Choroid plexus epithelial cell (primary cell): Measurements from ENCODE around the gene DNAJC1.
"Not testable (repeated sequence)": the region's sequence is repeated elsewhere in the genome, so short reads cannot be mapped to it uniquely, and the experiment has no call there.

Experiments
- DNase-seq: peaks from one replicate; pipeline ENCODE4 v3.0.0-alpha.2; 2010; ENCODE audit warnings: low read depth
- H3K4me3 ChIP-seq: 2 replicates; pipeline ENCODE4 v1.5.1; 2011; ENCODE audit warnings: low read depth, mild to moderate bottlenecking, control low read depth, low read length, moderate library complexity
- CTCF ChIP-seq: conservative IDR thresholded peaks from 2 replicates; pipeline ENCODE4 v1.5.1; 2011; ENCODE audit warnings: low read depth, mild to moderate bottlenecking, control low read depth, inconsistent platforms, low read length, moderate library complexity

The DNAJC1 gene

GRCh38 chr10:22022257-22023032 lies 18.9 kb upstream of the DNAJC1 start:
- no peak overlapping the region for H3K4me3 ChIP-seq
- DNase-seq = no peak
- TF ChIP-seq CTCF = no peak

GRCh38 chr10:22021144-22021543 lies 17.6 kb upstream of the DNAJC1 start:
- H3K4me3 ChIP-seq, DNase-seq: not testable (repeated sequence)

- DNase-seq = peak; percentile 29
- no peak for TF ChIP-seq CTCF
- no peak overlapping the region for H3K4me3 ChIP-seq
These were observed 13.9 kb upstream of the DNAJC1 start for GRCh38 chr10:22017283-22018020.

GRCh38 chr10:22016046-22016705 lies 12.6 kb upstream of the DNAJC1 start:
- no peak for TF ChIP-seq CTCF
- no peak overlapping the region for H3K4me3 ChIP-seq
- peak; percentile 39 for DNase-seq

GRCh38 chr10:22010973-22011408 lies 7.5 kb upstream of the DNAJC1 start:
- peak; percentile 41 for TF ChIP-seq CTCF
- DNase-seq = peak; percentile 45
- H3K4me3 ChIP-seq = no peak overlapping the region

- DNase-seq = no peak
- TF ChIP-seq CTCF = no peak
- no peak overlapping the region for H3K4me3 ChIP-seq
These were observed 7.0 kb upstream of the DNAJC1 start for GRCh38 chr10:22010539-22010938.

GRCh38 chr10:22006379-22006884 lies 2.9 kb upstream of the DNAJC1 start:
- TF ChIP-seq CTCF = no peak
- DNase-seq = no peak
- no peak overlapping the region for H3K4me3 ChIP-seq
